ENCODE results near the gene PCYOX1L. TPM values are rescaled to one million over a fixed set of nuclear protein-coding genes. Genes with fewer than 3 reads are reported as not detected.

The PCYOX1L gene
- total and polyA plus RNA-seq, 2 donors (not counting 1 experiment from before 2014, with no cell fraction given): 7.6 to 9.1 TPM

GRCh38 chr5:149374303-149374702 lies 16.5 kb downstream of the PCYOX1L start:
- Histone ChIP-seq H4K20me1 (ENCODE audit: control insufficient read depth, extremely low read depth, insufficient read depth, low read length) (no peaks in the 10 kb centered on the region), H2AFZ (ENCODE audit: low read length) (no peak overlapping the region), H3K4me2 (ENCODE audit: extremely low read depth, insufficient read depth, low read length) (no peak overlapping the region), H3K4me1 (ENCODE audit: control insufficient read depth, extremely low read depth, insufficient read depth, low read length) (no peaks in the 10 kb centered on the region), H3K9ac (ENCODE audit: insufficient read depth, low read length) (no peak overlapping the region), H3K27me3 (ENCODE audit: control insufficient read depth, insufficient read depth, low read length) (no peaks in the 10 kb centered on the region), H3K27ac (ENCODE audit: insufficient read depth, low read length) (no peak overlapping the region), H3K36me3 (ENCODE audit: control insufficient read depth, insufficient read depth, low read length) (no peaks in the 10 kb centered on the region), H3K9me3 (ENCODE audit: control insufficient read depth, insufficient read depth, low read depth, low read length) (no peaks in the 10 kb centered on the region), H3K79me2 (ENCODE audit: control insufficient read depth, insufficient read depth, low read length) (no peaks in the 10 kb centered on the region), H3K4me3 (replicated peaks in 1 of 4; ENCODE audit: control extremely low read depth in 1 of 4, insufficient read depth in 1 of 4, low read depth in 3 of 4, low read length in 4 of 4) (no peak overlapping the region)
- DNase-seq (ENCODE audit: low read depth in 2 of 2): no peak
- TF ChIP-seq, protein P1, sequence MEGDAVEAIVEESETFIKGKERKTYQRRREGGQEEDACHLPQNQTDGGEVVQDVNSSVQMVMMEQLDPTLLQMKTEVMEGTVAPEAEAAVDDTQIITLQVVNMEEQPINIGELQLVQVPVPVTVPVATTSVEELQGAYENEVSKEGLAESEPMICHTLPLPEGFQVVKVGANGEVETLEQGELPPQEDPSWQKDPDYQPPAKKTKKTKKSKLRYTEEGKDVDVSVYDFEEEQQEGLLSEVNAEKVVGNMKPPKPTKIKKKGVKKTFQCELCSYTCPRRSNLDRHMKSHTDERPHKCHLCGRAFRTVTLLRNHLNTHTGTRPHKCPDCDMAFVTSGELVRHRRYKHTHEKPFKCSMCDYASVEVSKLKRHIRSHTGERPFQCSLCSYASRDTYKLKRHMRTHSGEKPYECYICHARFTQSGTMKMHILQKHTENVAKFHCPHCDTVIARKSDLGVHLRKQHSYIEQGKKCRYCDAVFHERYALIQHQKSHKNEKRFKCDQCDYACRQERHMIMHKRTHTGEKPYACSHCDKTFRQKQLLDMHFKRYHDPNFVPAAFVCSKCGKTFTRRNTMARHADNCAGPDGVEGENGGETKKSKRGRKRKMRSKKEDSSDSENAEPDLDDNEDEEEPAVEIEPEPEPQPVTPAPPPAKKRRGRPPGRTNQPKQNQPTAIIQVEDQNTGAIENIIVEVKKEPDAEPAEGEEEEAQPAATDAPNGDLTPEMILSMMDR (conservative IDR thresholded peaks at IDR 0.05 in 1 of 2, IDR thresholded peaks at IDR 0.05 in 1 of 2; ENCODE audit: low read depth in 1 of 2, low read length in 2 of 2): no peak
- no peak for TF ChIP-seq EZH2 (IDR thresholded peaks at IDR 0.05; ENCODE audit: low read length, missing control alignments)

GRCh38 chr5:149374801-149375200 lies 17.0 kb downstream of the PCYOX1L start:
- H3K27me3 ChIP-seq (ENCODE audit: control insufficient read depth, insufficient read depth, low read length): no peaks in the 10 kb centered on the region
- no peaks in the 10 kb centered on the region for H4K20me1 ChIP-seq (ENCODE audit: control insufficient read depth, extremely low read depth, insufficient read depth, low read length)
- H3K9me3 ChIP-seq (ENCODE audit: control insufficient read depth, insufficient read depth, low read depth, low read length): no peaks in the 10 kb centered on the region
- no peak for DNase-seq (ENCODE audit: low read depth in 2 of 2)
- H3K4me1 ChIP-seq (ENCODE audit: control insufficient read depth, extremely low read depth, insufficient read depth, low read length): no peaks in the 10 kb centered on the region
- TF ChIP-seq, protein P1 (conservative IDR thresholded peaks at IDR 0.05 in 1 of 2, IDR thresholded peaks at IDR 0.05 in 1 of 2; ENCODE audit: low read depth in 1 of 2, low read length in 2 of 2): no peak
- TF ChIP-seq EZH2 (IDR thresholded peaks at IDR 0.05; ENCODE audit: low read length, missing control alignments): no peak
- no peak overlapping the region for H2AFZ ChIP-seq (ENCODE audit: low read length)
- H3K36me3 ChIP-seq (ENCODE audit: control insufficient read depth, insufficient read depth, low read length): no peaks in the 10 kb centered on the region
- no peak overlapping the region for H3K4me2 ChIP-seq (ENCODE audit: extremely low read depth, insufficient read depth, low read length)
- H3K79me2 ChIP-seq (ENCODE audit: control insufficient read depth, insufficient read depth, low read length): no peaks in the 10 kb centered on the region
- no peak overlapping the region for H3K4me3 ChIP-seq (replicated peaks in 1 of 4; ENCODE audit: control extremely low read depth in 1 of 4, insufficient read depth in 1 of 4, low read depth in 3 of 4, low read length in 4 of 4)
- no peak overlapping the region for H3K27ac ChIP-seq (ENCODE audit: insufficient read depth, low read length)
- H3K9ac ChIP-seq (ENCODE audit: insufficient read depth, low read length): no peak overlapping the region

DNA sequence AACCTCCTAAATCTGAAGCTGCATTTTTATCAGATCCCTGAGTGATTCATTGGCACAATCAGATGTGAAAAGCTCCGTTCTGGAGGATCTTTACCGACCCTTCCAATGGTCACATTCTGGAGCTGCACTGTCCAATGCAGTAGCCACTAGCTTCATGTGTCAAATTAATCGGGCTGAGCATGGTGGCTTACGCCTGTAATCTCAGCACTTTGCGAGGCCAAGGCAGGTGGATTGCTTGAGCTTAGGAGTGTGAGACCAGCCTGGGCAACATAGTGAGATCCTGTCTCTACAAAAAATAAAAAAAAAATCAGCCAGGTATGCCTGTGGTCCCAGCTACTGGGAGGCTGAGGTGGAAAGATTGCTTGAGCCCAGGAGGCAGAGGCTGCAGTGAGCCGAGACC lies 17.6 kb downstream of the PCYOX1L start:
- DNase-seq (ENCODE audit: low read depth in 2 of 2): no peak
- Histone ChIP-seq H3K79me2 (ENCODE audit: control insufficient read depth, insufficient read depth, low read length) (no peaks in the 10 kb centered on the region), H3K36me3 (ENCODE audit: control insufficient read depth, insufficient read depth, low read length) (no peaks in the 10 kb centered on the region), H3K9me3 (ENCODE audit: control insufficient read depth, insufficient read depth, low read depth, low read length) (no peaks in the 10 kb centered on the region), H3K9ac (ENCODE audit: insufficient read depth, low read length) (no peak overlapping the region), H3K27ac (ENCODE audit: insufficient read depth, low read length) (no peak overlapping the region), H3K4me1 (ENCODE audit: control insufficient read depth, extremely low read depth, insufficient read depth, low read length) (no peaks in the 10 kb centered on the region), H2AFZ (ENCODE audit: low read length) (no peak overlapping the region), H3K4me3 (replicated peaks in 1 of 4; ENCODE audit: control extremely low read depth in 1 of 4, insufficient read depth in 1 of 4, low read depth in 3 of 4, low read length in 4 of 4) (no peak overlapping the region), H4K20me1 (ENCODE audit: control insufficient read depth, extremely low read depth, insufficient read depth, low read length) (no peaks in the 10 kb centered on the region), H3K27me3 (ENCODE audit: control insufficient read depth, insufficient read depth, low read length) (no peaks in the 10 kb centered on the region), H3K4me2 (ENCODE audit: extremely low read depth, insufficient read depth, low read length) (no peak overlapping the region)
- TF ChIP-seq, protein P1 (conservative IDR thresholded peaks at IDR 0.05 in 1 of 2, IDR thresholded peaks at IDR 0.05 in 1 of 2; ENCODE audit: low read depth in 1 of 2, low read length in 2 of 2): no peak
- no peak for TF ChIP-seq EZH2 (IDR thresholded peaks at IDR 0.05; ENCODE audit: low read length, missing control alignments)

Data from fibroblast of lung (primary cell).